GM12874 (cell line): ENCODE data around the gene TCF12.

Experiments
- TF ChIP-seq, protein P1 (sequence below): IDR thresholded peaks from 2 replicates; pipeline ENCODE4 v1.5.1; 2011; ENCODE audit warnings: low read depth, mild to moderate bottlenecking, control low read depth, low read length, moderate library complexity; ENCODE audit not compliant: insufficient read depth

TCF12 gene

DNA sequence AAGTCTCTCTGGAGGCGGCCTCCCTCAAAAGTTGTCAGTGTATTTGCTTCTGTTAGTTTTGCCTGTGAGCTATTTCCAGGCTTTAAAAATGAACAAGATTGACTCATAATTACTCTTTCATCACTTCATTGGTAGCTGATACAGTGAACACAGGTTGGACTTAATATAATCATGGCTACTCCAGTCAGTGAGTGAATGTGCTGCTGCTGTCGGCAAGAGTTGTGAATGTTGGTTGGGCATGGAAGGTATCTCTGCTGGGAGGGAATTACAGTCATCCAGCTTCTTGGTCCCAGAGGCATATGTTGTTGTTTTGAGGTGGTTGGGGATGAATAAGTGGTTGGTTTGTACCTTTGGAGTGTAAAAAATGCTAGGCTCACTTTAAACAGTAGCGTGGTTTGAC lies 11.5 kb downstream of the TCF12 start:
- TF ChIP-seq, protein P1, sequence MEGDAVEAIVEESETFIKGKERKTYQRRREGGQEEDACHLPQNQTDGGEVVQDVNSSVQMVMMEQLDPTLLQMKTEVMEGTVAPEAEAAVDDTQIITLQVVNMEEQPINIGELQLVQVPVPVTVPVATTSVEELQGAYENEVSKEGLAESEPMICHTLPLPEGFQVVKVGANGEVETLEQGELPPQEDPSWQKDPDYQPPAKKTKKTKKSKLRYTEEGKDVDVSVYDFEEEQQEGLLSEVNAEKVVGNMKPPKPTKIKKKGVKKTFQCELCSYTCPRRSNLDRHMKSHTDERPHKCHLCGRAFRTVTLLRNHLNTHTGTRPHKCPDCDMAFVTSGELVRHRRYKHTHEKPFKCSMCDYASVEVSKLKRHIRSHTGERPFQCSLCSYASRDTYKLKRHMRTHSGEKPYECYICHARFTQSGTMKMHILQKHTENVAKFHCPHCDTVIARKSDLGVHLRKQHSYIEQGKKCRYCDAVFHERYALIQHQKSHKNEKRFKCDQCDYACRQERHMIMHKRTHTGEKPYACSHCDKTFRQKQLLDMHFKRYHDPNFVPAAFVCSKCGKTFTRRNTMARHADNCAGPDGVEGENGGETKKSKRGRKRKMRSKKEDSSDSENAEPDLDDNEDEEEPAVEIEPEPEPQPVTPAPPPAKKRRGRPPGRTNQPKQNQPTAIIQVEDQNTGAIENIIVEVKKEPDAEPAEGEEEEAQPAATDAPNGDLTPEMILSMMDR: no peak

DNA sequence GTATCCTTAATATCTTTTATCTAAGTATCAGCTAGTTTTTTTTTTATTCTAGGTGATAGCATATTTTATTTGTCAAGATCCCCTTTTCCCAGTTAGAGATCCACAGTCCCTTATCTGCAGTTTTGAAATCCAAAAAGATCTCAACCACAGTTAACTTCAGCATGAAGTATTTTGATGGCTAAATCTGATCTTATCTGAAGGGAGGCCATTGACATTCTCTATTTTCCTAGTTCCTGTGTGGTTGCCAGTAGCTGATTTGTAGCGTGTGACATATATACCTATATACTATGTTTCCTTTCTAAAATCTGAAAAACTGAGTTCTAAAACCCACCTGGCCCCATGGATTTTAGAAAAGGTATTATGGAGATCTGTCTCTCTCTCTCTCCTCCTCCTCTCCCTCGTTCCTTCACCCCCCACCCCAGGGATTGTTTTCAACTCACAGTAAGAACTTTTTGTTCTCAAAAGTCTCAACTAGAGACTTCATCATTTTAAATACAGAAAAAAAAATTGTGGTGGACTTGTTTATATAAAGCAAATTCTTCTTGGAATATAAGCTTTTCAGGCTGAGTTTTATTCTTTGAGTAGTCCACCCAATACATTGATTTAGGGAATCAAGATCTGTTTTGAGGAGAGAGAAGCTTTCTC lies 12.3 kb downstream of the TCF12 start:
- TF ChIP-seq, protein P1: no peak

- TF ChIP-seq, protein P1: no peak
These were observed 13.4 kb downstream of the TCF12 start for GRCh38 chr15:56931639-56932508.

- TF ChIP-seq, protein P1: no peak
These were observed 15.0 kb downstream of the TCF12 start for GRCh38 chr15:56933410-56933809.

DNA sequence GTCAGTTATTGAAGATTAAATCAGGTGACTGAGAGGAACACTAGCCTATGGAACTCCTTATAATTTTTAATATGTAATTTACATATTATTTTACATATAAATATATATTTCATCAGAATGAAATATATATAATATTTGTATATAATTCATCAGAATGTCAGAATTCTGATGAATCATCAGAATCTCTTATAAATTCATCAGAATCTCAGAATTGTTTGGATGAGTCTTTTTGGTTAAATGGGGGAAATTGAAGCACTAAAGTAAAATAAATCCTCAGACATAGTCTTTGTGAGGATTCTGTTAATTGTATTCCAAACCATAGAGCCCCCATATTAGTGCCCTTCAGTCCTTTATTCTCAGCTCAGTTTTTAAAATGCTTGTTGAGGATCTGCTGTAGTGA lies 15.4 kb downstream of the TCF12 start:
- TF ChIP-seq, protein P1: no peak

DNA sequence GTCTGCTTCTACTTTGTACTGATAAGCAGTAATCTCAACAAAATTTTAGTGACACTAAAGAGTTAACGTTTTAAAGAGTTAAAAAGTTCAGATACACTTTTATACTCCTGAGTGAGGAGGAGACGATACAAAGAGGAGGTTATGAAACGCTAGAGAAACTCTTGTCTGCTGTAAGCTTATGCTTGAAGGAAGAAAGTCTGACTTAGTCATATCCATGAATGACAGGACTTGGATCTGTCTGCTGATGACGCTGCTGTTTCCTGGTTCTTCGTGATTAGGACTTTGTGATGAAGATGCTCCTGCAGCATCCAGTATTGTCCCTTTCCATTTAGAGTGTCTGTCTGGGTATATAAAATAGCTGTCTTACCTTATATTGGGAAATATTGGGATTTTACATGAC lies 15.8 kb downstream of the TCF12 start:
- TF ChIP-seq, protein P1: no peak

DNA sequence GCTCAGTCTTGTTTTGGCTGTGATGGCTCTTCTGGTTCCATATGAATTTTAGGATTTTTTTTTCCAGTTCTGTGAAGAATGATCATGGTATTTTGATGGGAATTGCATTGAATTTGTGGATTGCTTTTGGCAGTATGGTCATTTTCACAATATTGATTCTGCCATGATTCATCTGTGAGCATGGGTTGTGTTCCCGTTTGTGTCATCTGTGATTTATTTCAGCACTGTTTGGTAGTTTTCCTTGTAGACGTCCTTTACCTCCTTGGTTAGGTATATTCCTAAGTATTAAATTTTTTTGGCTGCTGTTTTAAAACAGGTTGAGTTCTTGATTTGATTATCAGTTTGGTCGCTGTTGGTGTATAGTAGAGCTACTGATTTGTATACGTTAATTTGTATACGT lies 18.5 kb downstream of the TCF12 start:
- TF ChIP-seq, protein P1: no peak
